Liver (tissue), 9 donors: ENCODE measurements around the gene KDM6A. TPM values are rescaled to one million over a fixed set of nuclear protein-coding genes. Genes with fewer than 3 reads are reported as not detected.

Experiments
- DNase-seq: peaks from one replicate; pipeline ENCODE4 v3.0.0-alpha.2; 2017; ENCODE audit warnings: low spot score
- H3K27ac ChIP-seq, 2 donors: one replicate each; pipeline ENCODE4 v1.7.0; 2013; ENCODE audit warnings: inconsistent platforms in 2 of 2, low read length in 2 of 2, control low read depth in 1 of 2, low read depth in 1 of 2, mild to moderate bottlenecking in 1 of 2
- H3K27me3 ChIP-seq, 4 donors: one replicate each; pipeline versions ENCODE4 v1.6.1 to v1.7.0; 2013; ENCODE audit warnings: low read length in 3 of 4, inconsistent platforms in 1 of 4, mild to moderate bottlenecking in 1 of 4, moderate library complexity in 1 of 4; ENCODE audit not compliant: control insufficient read depth in 4 of 4, insufficient read depth in 4 of 4
- H3K36me3 ChIP-seq, 4 donors: one replicate each; pipeline versions ENCODE4 v1.6.1 to v1.7.0; 2013; ENCODE audit warnings: low read length in 3 of 4, mild to moderate bottlenecking in 3 of 4, low read depth in 1 of 4, moderate library complexity in 1 of 4; ENCODE audit not compliant: control insufficient read depth in 4 of 4, insufficient read depth in 3 of 4
- H3K4me1 ChIP-seq, 4 donors: one replicate each; pipeline versions ENCODE4 v1.6.1 to v1.7.0; 2013; ENCODE audit warnings: low read length in 3 of 4, mild to moderate bottlenecking in 3 of 4, moderate library complexity in 1 of 4; ENCODE audit not compliant: control insufficient read depth in 4 of 4, insufficient read depth in 4 of 4
- H3K4me3 ChIP-seq, 3 donors: one replicate each; pipeline versions ENCODE4 v1.6.1 to v1.7.0; 2013; ENCODE audit warnings: low read length in 3 of 3, control low read depth in 1 of 3, low read depth in 1 of 3, mild to moderate bottlenecking in 1 of 3
- H3K9ac ChIP-seq, 2 donors: one replicate each; pipeline ENCODE4 v1.7.0; 2013; ENCODE audit warnings: low read length in 2 of 2, mild to moderate bottlenecking in 2 of 2, moderate library complexity in 2 of 2, control low read depth in 1 of 2, low read depth in 1 of 2
- H3K9me3 ChIP-seq, 4 donors: one replicate each; pipeline versions ENCODE4 v1.6.1 to v1.7.0; 2013; ENCODE audit warnings: low read length in 3 of 4; ENCODE audit not compliant: control insufficient read depth in 4 of 4
- EGR1 ChIP-seq, 2 donors: IDR thresholded peaks; 2 replicates each; pipeline ENCODE4 v1.6.1; 2016 to 2018; ENCODE audit warnings: antibody characterized with exemption in 2 of 2, low read depth in 2 of 2
- FOXA1 ChIP-seq: IDR thresholded peaks from 2 replicates; pipeline ENCODE4 v1.6.1; 2016; ENCODE audit warnings: antibody characterized with exemption
- FOXA2 ChIP-seq: IDR thresholded peaks from 2 replicates; pipeline ENCODE4 v1.6.1; 2016; ENCODE audit warnings: antibody characterized with exemption
- GABPA ChIP-seq, 2 donors: IDR thresholded peaks in 1 of 2; conservative IDR thresholded peaks in 1 of 2; 2 replicates each; pipeline ENCODE4 v1.6.1; 2016; ENCODE audit warnings: antibody characterized with exemption in 2 of 2, mild to moderate bottlenecking in 1 of 2, moderate library complexity in 1 of 2
- HNF4A ChIP-seq, 2 donors: conservative IDR thresholded peaks; 2 replicates each; pipeline ENCODE4 v1.6.1; 2016; ENCODE audit warnings: antibody characterized with exemption in 2 of 2, mild to moderate bottlenecking in 2 of 2
- HNF4G ChIP-seq: IDR thresholded peaks from 2 replicates; pipeline ENCODE4 v1.6.1; 2016; ENCODE audit warnings: antibody characterized with exemption
- JUND ChIP-seq, 2 donors: IDR thresholded peaks; 2 replicates each; pipeline ENCODE4 v1.6.1; 2016; ENCODE audit warnings: antibody characterized with exemption in 2 of 2
- NR2F2 ChIP-seq: IDR thresholded peaks from 2 replicates; pipeline ENCODE4 v1.6.1; 2016; ENCODE audit warnings: antibody characterized with exemption
- RAD21 ChIP-seq, 2 donors: IDR thresholded peaks; 2 replicates each; pipeline ENCODE4 v1.6.1; 2016; ENCODE audit warnings: antibody characterized with exemption in 2 of 2, mild to moderate bottlenecking in 2 of 2
- RXRA ChIP-seq, 2 donors: IDR thresholded peaks; 2 replicates each; pipeline ENCODE4 v1.6.1; 2017 to 2018; ENCODE audit warnings: antibody characterized with exemption in 2 of 2, mild to moderate bottlenecking in 1 of 2
- SP1 ChIP-seq: IDR thresholded peaks from 2 replicates; pipeline ENCODE4 v1.6.1; 2018; ENCODE audit warnings: antibody characterized with exemption, mild to moderate bottlenecking
- TAF1 ChIP-seq: conservative IDR thresholded peaks from 2 replicates; pipeline ENCODE4 v1.6.1; 2016; ENCODE audit warnings: antibody characterized with exemption, mild to moderate bottlenecking
- YY1 ChIP-seq: IDR thresholded peaks from 2 replicates; pipeline ENCODE4 v1.6.1; 2016; ENCODE audit warnings: antibody characterized with exemption, mild to moderate bottlenecking
- WGBS: extraction: QIAGEN DNeasy Blood & Tissue Kit; methylation state at CpG from one replicate; pipeline ENCODE4 v1.1.7; 2013; 5-methylcytosine and 5-hydroxymethylcytosine counted together
- polyA plus RNA-seq, 2 donors: library from polyadenylated mRNA; stranded (reverse) in 1 of 2; unstranded in 1 of 2; fragments of 200-250 nt in 1 of 2; fragments of >200 nt in 1 of 2; fragmentation: Nextera tagmentation in 1 of 2; extraction: Ambion mirVana in 1 of 2; gene quantifications; one replicate each; pipeline versions ENCODE4 v1.2.1 to v1.2.3, GENCODE V29; 2013 to 2015
- total RNA-seq, 2 donors: library from RNA; depleted of rRNA; stranded (reverse); fragments of >200 nt; gene quantifications; one replicate each; pipeline ENCODE4 v1.2.3, GENCODE V29; 2014
- TF ChIP-seq, protein P1 (sequence below): IDR thresholded peaks from 2 replicates; pipeline ENCODE4 v1.6.1; 2016; ENCODE audit warnings: antibody characterized with exemption
- TF ChIP-seq, protein P2 (sequence below): IDR thresholded peaks from 2 replicates; pipeline ENCODE4 v1.6.1; 2016; ENCODE audit warnings: antibody characterized with exemption
- TF ChIP-seq, protein P3 (sequence below): IDR thresholded peaks from 2 replicates; pipeline ENCODE4 v1.6.1; 2016; ENCODE audit warnings: antibody characterized with exemption, mild to moderate bottlenecking
- TF ChIP-seq, protein P4 (sequence below): fragments of 150-350 bp; IDR thresholded peaks from 2 replicates; pipeline ENCODE4 v1.5.1; 2017; ENCODE audit warnings: improper control_type of control experiment, low read depth, low read length; ENCODE audit not compliant: missing input control
- TF ChIP-seq, protein P5 (sequence below): IDR thresholded peaks from 2 replicates; pipeline ENCODE4 v1.6.1; 2016; ENCODE audit warnings: antibody characterized with exemption
- donor health status: healthy.
- donor health status: healthy.
- donor health status: healthy.
- donor health status: healthy.
- donor health status: healthy.

The KDM6A gene
- total and polyA plus RNA-seq, 4 donors, result 5.3 to 30.2 (median 18.2) TPM

DNA sequence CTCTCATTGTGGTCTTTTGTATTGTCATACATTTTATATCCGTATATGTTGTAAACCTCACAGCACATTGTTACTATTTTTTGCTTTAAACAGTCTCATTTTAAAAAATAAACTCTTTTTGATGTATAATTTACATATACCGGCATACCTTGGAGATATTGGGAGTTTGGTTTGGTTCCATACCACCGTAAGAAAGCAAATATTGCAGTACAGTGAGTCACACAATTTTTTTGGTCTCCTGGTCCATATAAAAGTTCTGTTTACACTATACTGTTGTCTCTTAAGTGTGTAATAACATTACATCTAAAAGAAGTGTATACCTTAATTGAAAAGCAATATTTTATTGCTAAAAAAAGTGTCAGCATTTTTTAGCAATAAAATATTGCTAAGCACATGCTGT is 70.0 kb downstream of the KDM6A start:
- DNase-seq, result no peak
- WGBS, result 75% methylated on average over 3 of the region's 3 CpGs
- no peaks in the 10 kb centered on the region for H3K36me3 ChIP-seq
- no peak overlapping the region for H3K27ac ChIP-seq
- H3K9ac ChIP-seq, result no peak overlapping the region
- TF ChIP-seq, protein P1, sequence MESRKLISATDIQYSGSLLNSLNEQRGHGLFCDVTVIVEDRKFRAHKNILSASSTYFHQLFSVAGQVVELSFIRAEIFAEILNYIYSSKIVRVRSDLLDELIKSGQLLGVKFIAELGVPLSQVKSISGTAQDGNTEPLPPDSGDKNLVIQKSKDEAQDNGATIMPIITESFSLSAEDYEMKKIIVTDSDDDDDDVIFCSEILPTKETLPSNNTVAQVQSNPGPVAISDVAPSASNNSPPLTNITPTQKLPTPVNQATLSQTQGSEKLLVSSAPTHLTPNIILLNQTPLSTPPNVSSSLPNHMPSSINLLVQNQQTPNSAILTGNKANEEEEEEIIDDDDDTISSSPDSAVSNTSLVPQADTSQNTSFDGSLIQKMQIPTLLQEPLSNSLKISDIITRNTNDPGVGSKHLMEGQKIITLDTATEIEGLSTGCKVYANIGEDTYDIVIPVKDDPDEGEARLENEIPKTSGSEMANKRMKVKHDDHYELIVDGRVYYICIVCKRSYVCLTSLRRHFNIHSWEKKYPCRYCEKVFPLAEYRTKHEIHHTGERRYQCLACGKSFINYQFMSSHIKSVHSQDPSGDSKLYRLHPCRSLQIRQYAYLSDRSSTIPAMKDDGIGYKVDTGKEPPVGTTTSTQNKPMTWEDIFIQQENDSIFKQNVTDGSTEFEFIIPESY, result no peak
- TF ChIP-seq, protein P2, sequence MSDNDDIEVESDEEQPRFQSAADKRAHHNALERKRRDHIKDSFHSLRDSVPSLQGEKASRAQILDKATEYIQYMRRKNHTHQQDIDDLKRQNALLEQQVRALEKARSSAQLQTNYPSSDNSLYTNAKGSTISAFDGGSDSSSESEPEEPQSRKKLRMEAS, result no peak
- no peak for TF ChIP-seq EGR1 (IDR thresholded peaks at IDR 0.05; ENCODE audit: low read depth in 2 of 2)
- TF ChIP-seq, protein P3, sequence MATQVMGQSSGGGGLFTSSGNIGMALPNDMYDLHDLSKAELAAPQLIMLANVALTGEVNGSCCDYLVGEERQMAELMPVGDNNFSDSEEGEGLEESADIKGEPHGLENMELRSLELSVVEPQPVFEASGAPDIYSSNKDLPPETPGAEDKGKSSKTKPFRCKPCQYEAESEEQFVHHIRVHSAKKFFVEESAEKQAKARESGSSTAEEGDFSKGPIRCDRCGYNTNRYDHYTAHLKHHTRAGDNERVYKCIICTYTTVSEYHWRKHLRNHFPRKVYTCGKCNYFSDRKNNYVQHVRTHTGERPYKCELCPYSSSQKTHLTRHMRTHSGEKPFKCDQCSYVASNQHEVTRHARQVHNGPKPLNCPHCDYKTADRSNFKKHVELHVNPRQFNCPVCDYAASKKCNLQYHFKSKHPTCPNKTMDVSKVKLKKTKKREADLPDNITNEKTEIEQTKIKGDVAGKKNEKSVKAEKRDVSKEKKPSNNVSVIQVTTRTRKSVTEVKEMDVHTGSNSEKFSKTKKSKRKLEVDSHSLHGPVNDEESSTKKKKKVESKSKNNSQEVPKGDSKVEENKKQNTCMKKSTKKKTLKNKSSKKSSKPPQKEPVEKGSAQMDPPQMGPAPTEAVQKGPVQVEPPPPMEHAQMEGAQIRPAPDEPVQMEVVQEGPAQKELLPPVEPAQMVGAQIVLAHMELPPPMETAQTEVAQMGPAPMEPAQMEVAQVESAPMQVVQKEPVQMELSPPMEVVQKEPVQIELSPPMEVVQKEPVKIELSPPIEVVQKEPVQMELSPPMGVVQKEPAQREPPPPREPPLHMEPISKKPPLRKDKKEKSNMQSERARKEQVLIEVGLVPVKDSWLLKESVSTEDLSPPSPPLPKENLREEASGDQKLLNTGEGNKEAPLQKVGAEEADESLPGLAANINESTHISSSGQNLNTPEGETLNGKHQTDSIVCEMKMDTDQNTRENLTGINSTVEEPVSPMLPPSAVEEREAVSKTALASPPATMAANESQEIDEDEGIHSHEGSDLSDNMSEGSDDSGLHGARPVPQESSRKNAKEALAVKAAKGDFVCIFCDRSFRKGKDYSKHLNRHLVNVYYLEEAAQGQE, result no peak
- no peak for TF ChIP-seq RAD21 (IDR thresholded peaks at IDR 0.05)
- TF ChIP-seq, protein P4, sequence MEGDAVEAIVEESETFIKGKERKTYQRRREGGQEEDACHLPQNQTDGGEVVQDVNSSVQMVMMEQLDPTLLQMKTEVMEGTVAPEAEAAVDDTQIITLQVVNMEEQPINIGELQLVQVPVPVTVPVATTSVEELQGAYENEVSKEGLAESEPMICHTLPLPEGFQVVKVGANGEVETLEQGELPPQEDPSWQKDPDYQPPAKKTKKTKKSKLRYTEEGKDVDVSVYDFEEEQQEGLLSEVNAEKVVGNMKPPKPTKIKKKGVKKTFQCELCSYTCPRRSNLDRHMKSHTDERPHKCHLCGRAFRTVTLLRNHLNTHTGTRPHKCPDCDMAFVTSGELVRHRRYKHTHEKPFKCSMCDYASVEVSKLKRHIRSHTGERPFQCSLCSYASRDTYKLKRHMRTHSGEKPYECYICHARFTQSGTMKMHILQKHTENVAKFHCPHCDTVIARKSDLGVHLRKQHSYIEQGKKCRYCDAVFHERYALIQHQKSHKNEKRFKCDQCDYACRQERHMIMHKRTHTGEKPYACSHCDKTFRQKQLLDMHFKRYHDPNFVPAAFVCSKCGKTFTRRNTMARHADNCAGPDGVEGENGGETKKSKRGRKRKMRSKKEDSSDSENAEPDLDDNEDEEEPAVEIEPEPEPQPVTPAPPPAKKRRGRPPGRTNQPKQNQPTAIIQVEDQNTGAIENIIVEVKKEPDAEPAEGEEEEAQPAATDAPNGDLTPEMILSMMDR, result no peak
- no peak for TF ChIP-seq JUND (IDR thresholded peaks at IDR 0.05)
- no peak for TF ChIP-seq NR2F2
- no peak for TF ChIP-seq RXRA (IDR thresholded peaks at IDR 0.05)
- TF ChIP-seq FOXA2, result no peak
- no peak for TF ChIP-seq YY1
- TF ChIP-seq HNF4A (conservative IDR thresholded peaks at IDR 0.05), result no peak
- no peak for TF ChIP-seq FOXA1
- no peak for TF ChIP-seq HNF4G
- TF ChIP-seq SP1, result no peak
- TF ChIP-seq TAF1, result no peak
- TF ChIP-seq, protein P5, sequence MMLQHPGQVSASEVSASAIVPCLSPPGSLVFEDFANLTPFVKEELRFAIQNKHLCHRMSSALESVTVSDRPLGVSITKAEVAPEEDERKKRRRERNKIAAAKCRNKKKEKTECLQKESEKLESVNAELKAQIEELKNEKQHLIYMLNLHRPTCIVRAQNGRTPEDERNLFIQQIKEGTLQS, result no peak
- no peak for TF ChIP-seq GABPA (IDR thresholded peaks at IDR 0.05 in 1 of 2, conservative IDR thresholded peaks at IDR 0.05 in 1 of 2)
- no peaks in the 10 kb centered on the region for H3K9me3 ChIP-seq
- peaks cover 0 to under 1% (median 0%) of the 10 kb centered on the region in 4 donors for H3K4me1 ChIP-seq
- no peak overlapping the region for H3K4me3 ChIP-seq
- no peaks in the 10 kb centered on the region for H3K27me3 ChIP-seq
